IMR-90 (cell line): ENCODE results near the gene PMS2. TPM values are rescaled to one million over a fixed set of nuclear protein-coding genes. Genes with fewer than 3 reads are reported as not detected.

Experiments used
- ATAC-seq: fragments of 200-7000 bp; cut with Tn5 transposase; 2 replicates; pipeline ENCODE4 v1.9.1; 2020; ENCODE audit warnings: low read depth, mild to moderate bottlenecking, moderate library complexity
- BruUV-seq: library from RNA; stranded (reverse); fragments of 400-500 nt; replicated peaks from 2 replicates; lab custom pipeline; 2021; lab: Mats Ljungman, UMichigan
- CTCF ChIA-PET: fragments of 300-600 bp; formaldehyde crosslinking; extraction: SDS; loops from one replicate; lab custom pipeline; 2021; ENCODE audit warnings: antibody characterized with exemption; lab: Yijun Ruan, JAX
- POLR2A ChIA-PET: fragments of 300-600 bp; sonication (Branson Sonifier 250); formaldehyde crosslinking; loops from one replicate; lab custom pipeline; 2022; ENCODE audit warnings: antibody characterized with exemption; ENCODE audit not compliant: unreplicated experiment; lab: Charles Lee
- DNase-seq: peaks from one replicate; pipeline ENCODE4 v3.0.0; 2013
- H2AFZ ChIP-seq: replicated peaks from 2 replicates; pipeline ENCODE3; 2013; ENCODE audit warnings: low read length, mild to moderate bottlenecking; ENCODE audit not compliant: poor library complexity
- H2AK5ac ChIP-seq: 2 replicates; pipeline ENCODE4 v1.6.1; 2013; ENCODE audit warnings: low read depth, low read length, inconsistent platforms
- H2AK9ac ChIP-seq: replicated peaks from 2 replicates; pipeline ENCODE3; 2013; ENCODE audit warnings: mild to moderate bottlenecking, low read depth, low read length, moderate library complexity; ENCODE audit not compliant: poor library complexity
- H2BK120ac ChIP-seq: 2 replicates; pipeline ENCODE4 v1.6.1; 2013; ENCODE audit warnings: low read depth, low read length, inconsistent platforms
- H2BK15ac ChIP-seq: 3 replicates; pipeline ENCODE4 v1.6.1; 2013; ENCODE audit warnings: low read depth, low read length, inconsistent platforms
- H2BK20ac ChIP-seq: 2 replicates; pipeline ENCODE4 v1.6.1; 2013; ENCODE audit warnings: low read depth, mild to moderate bottlenecking, inconsistent platforms, low read length, moderate library complexity
- H2BK5ac ChIP-seq: 2 replicates; pipeline ENCODE4 v1.6.1; 2013; ENCODE audit warnings: mild to moderate bottlenecking, low read depth, low read length, inconsistent platforms; ENCODE audit not compliant: poor library complexity, severe bottlenecking
- H3K14ac ChIP-seq: replicated peaks from 2 replicates; pipeline ENCODE4 v1.6.1; 2013; ENCODE audit warnings: low read depth, low read length, inconsistent platforms
- H3K18ac ChIP-seq: 2 replicates; pipeline ENCODE4 v1.6.1; 2013; ENCODE audit warnings: low read depth, low read length, control low read depth
- H3K23ac ChIP-seq: 2 replicates; pipeline ENCODE4 v1.6.1; 2013; ENCODE audit warnings: low read depth, low read length, inconsistent platforms
- H3K27ac ChIP-seq: 2 replicates; pipeline ENCODE4 v1.5.1; 2013; ENCODE audit warnings: mild to moderate bottlenecking, control low read depth, low read length; ENCODE audit not compliant: insufficient read depth
- H3K27me3 ChIP-seq: 2 replicates; pipeline ENCODE4 v1.6.1; 2013; ENCODE audit warnings: low read length; ENCODE audit not compliant: control insufficient read depth, insufficient read depth
- H3K36me3 ChIP-seq: 2 replicates; pipeline ENCODE4 v1.6.1; 2013; ENCODE audit warnings: low read length, mixed read lengths; ENCODE audit not compliant: control insufficient read depth, insufficient read depth
- H3K4ac ChIP-seq: 2 replicates; pipeline ENCODE4 v1.6.1; 2013; ENCODE audit warnings: low read depth, low read length, inconsistent platforms
- H3K4me1 ChIP-seq: 2 replicates; pipeline ENCODE4 v1.6.1; 2013; ENCODE audit warnings: low read length, mixed read lengths; ENCODE audit not compliant: control insufficient read depth, insufficient read depth
- H3K4me2 ChIP-seq: 2 replicates; pipeline ENCODE4 v1.6.1; 2013; ENCODE audit warnings: low read depth, mild to moderate bottlenecking, control low read depth, low read length, moderate library complexity
- H3K4me3 ChIP-seq: 2 replicates; pipeline ENCODE4 v1.5.1; 2013; ENCODE audit warnings: low read depth, mild to moderate bottlenecking, control low read depth, low read length, moderate library complexity; ENCODE audit not compliant: insufficient read depth
- H3K56ac ChIP-seq: 2 replicates; pipeline ENCODE4 v1.6.1; 2013; ENCODE audit warnings: low read length, inconsistent platforms; ENCODE audit not compliant: insufficient read depth; ENCODE audit errors: extremely low read depth
- H3K79me1 ChIP-seq, 2 experiments: 2 replicates each; pipeline ENCODE4 v1.6.1; 2013; ENCODE audit warnings: low read length in 2 of 2, inconsistent platforms in 1 of 2, low read depth in 1 of 2
- H3K9ac ChIP-seq: 2 replicates; pipeline ENCODE4 v1.6.1; 2013; ENCODE audit warnings: low read depth, low read length, control low read depth
- H3K9me1 ChIP-seq: 2 replicates; pipeline ENCODE4 v1.6.1; 2013; ENCODE audit warnings: low read length, inconsistent platforms; ENCODE audit not compliant: insufficient read depth
- H3K9me3 ChIP-seq: 2 replicates; pipeline ENCODE4 v1.6.1; 2013; ENCODE audit warnings: low read length; ENCODE audit not compliant: control insufficient read depth, insufficient read depth
- H4K20me1 ChIP-seq: 2 replicates; pipeline ENCODE4 v1.6.1; 2013; ENCODE audit warnings: low read length, inconsistent platforms; ENCODE audit not compliant: insufficient read depth
- H4K5ac ChIP-seq: 2 replicates; pipeline ENCODE4 v1.6.1; 2013; ENCODE audit warnings: mild to moderate bottlenecking, low read depth, low read length, control low read depth
- H4K8ac ChIP-seq, 2 experiments: 2 replicates each; pipeline ENCODE4 v1.6.1; 2013; ENCODE audit warnings: low read depth in 2 of 2, low read length in 2 of 2, control low read depth in 1 of 2, inconsistent platforms in 1 of 2
- H4K91ac ChIP-seq: 2 replicates; pipeline ENCODE4 v1.6.1; 2013; ENCODE audit warnings: low read depth, low read length, inconsistent platforms; ENCODE audit not compliant: insufficient read depth
- BHLHE40 ChIP-seq: fragments of 150-350 bp; IDR thresholded peaks from 2 replicates; pipeline ENCODE4 v1.6.1; 2016; ENCODE audit warnings: mild to moderate bottlenecking, low read depth, low read length
- CEBPB ChIP-seq: IDR thresholded peaks from 2 replicates; pipeline ENCODE4 v1.6.1; 2012; ENCODE audit warnings: low read depth, low read length, improper control_type of control experiment
- MXI1 ChIP-seq: IDR thresholded peaks from 2 replicates; pipeline ENCODE4 v1.6.1; 2012; ENCODE audit warnings: low read depth, mild to moderate bottlenecking, low read length, moderate library complexity, borderline replicate concordance
- RFX5 ChIP-seq: IDR thresholded peaks from 2 replicates; pipeline ENCODE4 v1.8.0; 2012; ENCODE audit warnings: low read depth, mild to moderate bottlenecking, low read length, moderate library complexity
- SMC3 ChIP-seq: fragments of 150-350 bp; IDR thresholded peaks from 2 replicates; pipeline ENCODE4 v1.6.1; 2016; ENCODE audit warnings: low read depth, mild to moderate bottlenecking, antibody characterized with exemption, low read length, moderate library complexity
- WGBS, 2 experiments: methylation state at CpG; one replicate each; pipeline versions ENCODE4 v1.1.5 to v1.1.7; 2013; ENCODE audit warnings: missing lambda C conversion rate in 2 of 2; ENCODE audit not compliant: insufficient read length in 1 of 2; ENCODE audit errors: extremely low coverage in 2 of 2; 5-methylcytosine and 5-hydroxymethylcytosine counted together
- dilution Hi-C: fragments of 300-500 bp; cut with HindIII; formaldehyde crosslinking; loops from one replicate; pipeline ENCODE4 v1.14.3; 2018; ENCODE audit warnings: low sequenced_read_pairs; ENCODE audit not compliant: unreplicated experiment
- in situ Hi-C: fragments of 300-500 bp; cut with MboI; formaldehyde crosslinking; loops from 3 replicates; pipeline ENCODE4 v1.14.3; 2019; ENCODE audit warnings: low sequenced_read_pairs, inconsistent platforms, mixed read lengths
- intact Hi-C: fragments of 100-400 bp; cut with micrococcal nuclease; formaldehyde crosslinking; loops from 2 replicates; pipeline ENCODE4 v1.10.0; 2022
- polyA plus RNA-seq, 3 experiments: library from polyadenylated mRNA; depleted of rRNA; stranded (reverse); fragments of >200 nt; gene quantifications; 2 replicates each; pipeline ENCODE4 v1.2.3, GENCODE V29; 2012; ENCODE audit warnings: low replicate concordance in 1 of 3
- total RNA-seq: library from RNA; depleted of rRNA; stranded (reverse); fragments of >200 nt; gene quantifications from 2 replicates; pipeline ENCODE4 v1.2.3, GENCODE V29; 2012

The PMS2 gene
- total and polyA plus RNA-seq, 2 of the 4 experiments (the other 2 are of a cell fraction): 6.8 to 14.3 TPM

DNA sequence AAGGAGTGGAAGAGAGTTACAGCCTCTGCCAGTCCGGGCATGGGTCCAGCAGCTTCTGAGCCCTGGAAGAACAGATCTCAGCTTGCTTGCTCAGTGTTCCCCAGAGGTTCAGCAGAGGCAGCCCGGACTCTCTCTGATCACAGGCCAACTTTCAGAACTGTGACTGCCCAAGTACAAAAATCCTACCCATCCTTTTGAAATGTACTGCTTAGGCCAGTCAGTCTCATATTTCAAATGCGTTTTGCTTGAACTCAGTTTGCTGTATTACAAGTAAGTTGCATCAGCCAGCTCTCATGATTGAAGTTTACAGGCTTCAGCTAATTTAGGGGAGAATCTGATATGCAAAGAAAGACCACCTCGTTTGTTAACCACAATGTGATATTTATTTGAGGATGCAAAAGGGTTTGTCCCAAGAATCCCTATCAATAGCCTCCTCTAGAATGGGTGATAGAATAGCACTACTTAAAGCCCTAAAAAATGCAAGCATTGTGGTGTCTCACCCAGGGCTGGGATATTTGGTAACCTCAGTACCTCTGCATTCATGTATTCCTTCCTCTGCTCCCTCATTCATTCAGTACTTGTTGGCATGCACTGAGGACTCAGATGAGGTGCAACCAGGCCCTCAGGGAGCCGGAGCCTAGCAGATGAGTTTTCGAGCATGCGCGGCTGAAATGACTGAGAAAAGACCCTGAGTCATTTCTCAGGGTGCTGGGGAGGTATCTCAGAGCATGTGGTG, 7.2 kb upstream of the PMS2 start:
- H3K18ac ChIP-seq: peak overlapping the region; percentile 95
- H3K9ac ChIP-seq: peak overlapping the region; percentile 66
- 81% methylated on average over 5 of the region's 8 CpGs; no CpG with 5 or more reads in 1 of the 2 experiments for WGBS, 2 experiments
- peaks cover 11% of the 10 kb centered on the region for H3K9me1 ChIP-seq
- intact Hi-C loops (loop anchor here (5.0 kb wide), 1 partner anchor 36 kb away; no protein-coding TSS in a partner anchor), dilution Hi-C loops (no loop called here), in situ Hi-C loops (no loop called here)
- peak overlapping the region; percentile 4 for H2AFZ ChIP-seq
- H3K4me1 ChIP-seq: peaks cover 11% of the 10 kb centered on the region
- no TSS peak for BruUV-seq
- H4K8ac ChIP-seq: peak overlapping the region; percentile 82 to 99
- H4K91ac ChIP-seq: peak overlapping the region; percentile 100
- peak overlapping the region; percentile 94 for H3K23ac ChIP-seq
- H3K4me3 ChIP-seq: no peak overlapping the region
- peaks cover 37% of the 10 kb centered on the region for H3K36me3 ChIP-seq
- ChIA-PET POLR2A (no interaction called here), CTCF (interaction anchor here (0.8 kb wide), 1 partner anchor 23 kb away, joined by 3 read pairs; no protein-coding TSS in a partner anchor)
- H3K14ac ChIP-seq: peak overlapping the region; percentile 93
- peaks cover 9 to 52% of the 10 kb centered on the region in 2 experiments for H3K79me1 ChIP-seq
- H2BK120ac ChIP-seq: peak overlapping the region; percentile 98
- peak overlapping the region; percentile 86; the same call in 1 of the 2 replicates for H3K56ac ChIP-seq
- H4K20me1 ChIP-seq: no peaks in the 10 kb centered on the region
- H3K27me3 ChIP-seq: no peaks in the 10 kb centered on the region
- H4K5ac ChIP-seq: peak overlapping the region; percentile 90
- H3K9me3 ChIP-seq: no peaks in the 10 kb centered on the region
- peak overlapping the region; percentile 97 for H3K4ac ChIP-seq
- TF ChIP-seq CEBPB: peak; percentile 93
- TF ChIP-seq MXI1: no peak
- 0 out of 2 replicates have a peak, but pooled peaks have one; percentile 1 for TF ChIP-seq SMC3
- no peak for TF ChIP-seq RFX5
- peak; percentile 78 for TF ChIP-seq BHLHE40
- peak overlapping the region; percentile 94 for H2BK20ac ChIP-seq
- ATAC-seq (peak; percentile 89), DNase-seq (peak; percentile 95)
- peak overlapping the region; percentile 27 for H3K4me2 ChIP-seq
- H3K27ac ChIP-seq: peak overlapping the region; percentile 98
- peak overlapping the region; percentile 80 for H2BK5ac ChIP-seq
- H2AK9ac ChIP-seq: peak overlapping the region; percentile 86
- peak overlapping the region; percentile 89 for H2AK5ac ChIP-seq
- peak overlapping the region; percentile 50; the same call in 2 of the 3 replicates for H2BK15ac ChIP-seq
